ENCODE results near the gene MS4A3. TPM values are rescaled to one million over a fixed set of nuclear protein-coding genes. Genes with fewer than 3 reads are reported as not detected.
"Not testable (repeated sequence)": the region's sequence is repeated elsewhere in the genome, so short reads cannot be mapped to it uniquely, and the experiment has no call there.

The MS4A3 gene
- total and polyA plus RNA-seq, 2 experiments from 2014 or later: not detected

- DNase-seq (ENCODE audit: low spot score); H2AFZ ChIP-seq; H3K4me1 ChIP-seq (ENCODE audit: insufficient read depth); H3K27ac Mint-ChIP-seq; H3K27me3 ChIP-seq (ENCODE audit: insufficient read depth); H3K27me3 Mint-ChIP-seq (ENCODE audit: insufficient read depth, low read depth, poor library complexity); H3K79me2 ChIP-seq (replicated peaks; ENCODE audit: insufficient read depth); H4K20me1 ChIP-seq (replicated peaks; ENCODE audit: insufficient read depth); H3K9me2 ChIP-seq (ENCODE audit: insufficient read depth); H3K4me1 Mint-ChIP-seq; H3K36me3 ChIP-seq (ENCODE audit: insufficient read depth); H3K4me3 ChIP-seq; H3K4me2 ChIP-seq; H3F3A ChIP-seq (replicated peaks; ENCODE audit: low read depth); ATAC-seq; H3K4me3 Mint-ChIP-seq; H3K27ac ChIP-seq (ENCODE audit: low read depth): not testable (repeated sequence)
- H3K36me3 Mint-ChIP-seq (ENCODE audit: low read depth): peaks cover 13% of the 10 kb centered on the region; the same call in 2 of the 3 replicates
- peaks cover 17% of the 10 kb centered on the region for H3K9me3 Mint-ChIP-seq
These were observed 15.2 kb downstream of the MS4A3 start for GRCh38 chr11:60071644-60072043.

DNA sequence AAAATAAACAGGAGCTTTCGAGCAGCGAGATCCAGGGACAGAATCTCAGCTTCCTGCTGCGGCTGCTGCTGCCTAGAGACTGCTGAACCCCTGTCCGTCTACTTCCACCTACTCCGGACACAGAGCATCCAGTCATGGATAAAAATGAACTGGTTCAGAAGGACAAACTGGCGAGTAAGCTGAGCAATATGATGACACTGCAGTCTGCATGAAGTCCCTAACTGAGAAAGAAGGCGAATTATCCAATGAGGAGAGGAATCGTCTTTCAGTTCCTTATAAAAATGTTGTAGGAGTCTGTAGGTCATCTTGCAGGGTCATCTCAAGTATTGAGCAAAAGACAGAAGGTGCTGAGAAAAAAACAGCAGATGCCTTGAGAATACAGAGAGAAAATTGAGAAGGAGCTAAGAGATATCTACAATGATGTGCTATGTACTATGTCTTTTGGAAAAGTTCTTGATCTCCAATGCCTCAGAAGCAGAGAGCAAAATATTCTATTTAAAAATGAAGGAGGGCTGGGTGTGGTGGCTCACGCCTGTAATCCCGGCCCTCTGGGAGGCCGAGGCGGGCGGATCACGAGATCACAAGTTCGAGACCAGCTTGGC is 20.9 kb downstream of the MS4A3 start:
- H3K36me3 ChIP-seq (ENCODE audit: insufficient read depth): no peaks in the 10 kb centered on the region
- no peaks in the 10 kb centered on the region for H3K4me1 Mint-ChIP-seq
- DNase-seq (ENCODE audit: low spot score) (no peak), ATAC-seq (no peak)
- H3K79me2 ChIP-seq (replicated peaks; ENCODE audit: insufficient read depth): no peaks in the 10 kb centered on the region
- no peaks in the 10 kb centered on the region; the same call in 1 of the 2 replicates for H3K9me2 ChIP-seq (ENCODE audit: insufficient read depth)
- no peak overlapping the region for H3K4me3 Mint-ChIP-seq
- H3K27me3 ChIP-seq (ENCODE audit: insufficient read depth): no peaks in the 10 kb centered on the region
- H4K20me1 ChIP-seq (replicated peaks; ENCODE audit: insufficient read depth): no peaks in the 10 kb centered on the region
- no peak overlapping the region for H3K4me3 ChIP-seq
- H3K4me2 ChIP-seq: no peak overlapping the region
- H3K27me3 Mint-ChIP-seq (ENCODE audit: insufficient read depth, low read depth, poor library complexity): peaks cover 9% of the 10 kb centered on the region
- peaks cover 10% of the 10 kb centered on the region; the same call in 2 of the 3 replicates for H3K36me3 Mint-ChIP-seq (ENCODE audit: low read depth)
- H3K4me1 ChIP-seq (ENCODE audit: insufficient read depth): no peaks in the 10 kb centered on the region; the same call in 1 of the 2 replicates
- H3F3A ChIP-seq (replicated peaks; ENCODE audit: low read depth): no peaks in the 10 kb centered on the region
- peaks cover 12% of the 10 kb centered on the region for H3K9me3 Mint-ChIP-seq
- H3K27ac Mint-ChIP-seq: no peak overlapping the region
- H3K27ac ChIP-seq (ENCODE audit: low read depth): no peak overlapping the region
- no peak overlapping the region for H2AFZ ChIP-seq
- TF ChIP-seq REST (IDR thresholded peaks at IDR 0.05; ENCODE audit: unreplicated experiment): no peak
- TF ChIP-seq, protein P1, sequence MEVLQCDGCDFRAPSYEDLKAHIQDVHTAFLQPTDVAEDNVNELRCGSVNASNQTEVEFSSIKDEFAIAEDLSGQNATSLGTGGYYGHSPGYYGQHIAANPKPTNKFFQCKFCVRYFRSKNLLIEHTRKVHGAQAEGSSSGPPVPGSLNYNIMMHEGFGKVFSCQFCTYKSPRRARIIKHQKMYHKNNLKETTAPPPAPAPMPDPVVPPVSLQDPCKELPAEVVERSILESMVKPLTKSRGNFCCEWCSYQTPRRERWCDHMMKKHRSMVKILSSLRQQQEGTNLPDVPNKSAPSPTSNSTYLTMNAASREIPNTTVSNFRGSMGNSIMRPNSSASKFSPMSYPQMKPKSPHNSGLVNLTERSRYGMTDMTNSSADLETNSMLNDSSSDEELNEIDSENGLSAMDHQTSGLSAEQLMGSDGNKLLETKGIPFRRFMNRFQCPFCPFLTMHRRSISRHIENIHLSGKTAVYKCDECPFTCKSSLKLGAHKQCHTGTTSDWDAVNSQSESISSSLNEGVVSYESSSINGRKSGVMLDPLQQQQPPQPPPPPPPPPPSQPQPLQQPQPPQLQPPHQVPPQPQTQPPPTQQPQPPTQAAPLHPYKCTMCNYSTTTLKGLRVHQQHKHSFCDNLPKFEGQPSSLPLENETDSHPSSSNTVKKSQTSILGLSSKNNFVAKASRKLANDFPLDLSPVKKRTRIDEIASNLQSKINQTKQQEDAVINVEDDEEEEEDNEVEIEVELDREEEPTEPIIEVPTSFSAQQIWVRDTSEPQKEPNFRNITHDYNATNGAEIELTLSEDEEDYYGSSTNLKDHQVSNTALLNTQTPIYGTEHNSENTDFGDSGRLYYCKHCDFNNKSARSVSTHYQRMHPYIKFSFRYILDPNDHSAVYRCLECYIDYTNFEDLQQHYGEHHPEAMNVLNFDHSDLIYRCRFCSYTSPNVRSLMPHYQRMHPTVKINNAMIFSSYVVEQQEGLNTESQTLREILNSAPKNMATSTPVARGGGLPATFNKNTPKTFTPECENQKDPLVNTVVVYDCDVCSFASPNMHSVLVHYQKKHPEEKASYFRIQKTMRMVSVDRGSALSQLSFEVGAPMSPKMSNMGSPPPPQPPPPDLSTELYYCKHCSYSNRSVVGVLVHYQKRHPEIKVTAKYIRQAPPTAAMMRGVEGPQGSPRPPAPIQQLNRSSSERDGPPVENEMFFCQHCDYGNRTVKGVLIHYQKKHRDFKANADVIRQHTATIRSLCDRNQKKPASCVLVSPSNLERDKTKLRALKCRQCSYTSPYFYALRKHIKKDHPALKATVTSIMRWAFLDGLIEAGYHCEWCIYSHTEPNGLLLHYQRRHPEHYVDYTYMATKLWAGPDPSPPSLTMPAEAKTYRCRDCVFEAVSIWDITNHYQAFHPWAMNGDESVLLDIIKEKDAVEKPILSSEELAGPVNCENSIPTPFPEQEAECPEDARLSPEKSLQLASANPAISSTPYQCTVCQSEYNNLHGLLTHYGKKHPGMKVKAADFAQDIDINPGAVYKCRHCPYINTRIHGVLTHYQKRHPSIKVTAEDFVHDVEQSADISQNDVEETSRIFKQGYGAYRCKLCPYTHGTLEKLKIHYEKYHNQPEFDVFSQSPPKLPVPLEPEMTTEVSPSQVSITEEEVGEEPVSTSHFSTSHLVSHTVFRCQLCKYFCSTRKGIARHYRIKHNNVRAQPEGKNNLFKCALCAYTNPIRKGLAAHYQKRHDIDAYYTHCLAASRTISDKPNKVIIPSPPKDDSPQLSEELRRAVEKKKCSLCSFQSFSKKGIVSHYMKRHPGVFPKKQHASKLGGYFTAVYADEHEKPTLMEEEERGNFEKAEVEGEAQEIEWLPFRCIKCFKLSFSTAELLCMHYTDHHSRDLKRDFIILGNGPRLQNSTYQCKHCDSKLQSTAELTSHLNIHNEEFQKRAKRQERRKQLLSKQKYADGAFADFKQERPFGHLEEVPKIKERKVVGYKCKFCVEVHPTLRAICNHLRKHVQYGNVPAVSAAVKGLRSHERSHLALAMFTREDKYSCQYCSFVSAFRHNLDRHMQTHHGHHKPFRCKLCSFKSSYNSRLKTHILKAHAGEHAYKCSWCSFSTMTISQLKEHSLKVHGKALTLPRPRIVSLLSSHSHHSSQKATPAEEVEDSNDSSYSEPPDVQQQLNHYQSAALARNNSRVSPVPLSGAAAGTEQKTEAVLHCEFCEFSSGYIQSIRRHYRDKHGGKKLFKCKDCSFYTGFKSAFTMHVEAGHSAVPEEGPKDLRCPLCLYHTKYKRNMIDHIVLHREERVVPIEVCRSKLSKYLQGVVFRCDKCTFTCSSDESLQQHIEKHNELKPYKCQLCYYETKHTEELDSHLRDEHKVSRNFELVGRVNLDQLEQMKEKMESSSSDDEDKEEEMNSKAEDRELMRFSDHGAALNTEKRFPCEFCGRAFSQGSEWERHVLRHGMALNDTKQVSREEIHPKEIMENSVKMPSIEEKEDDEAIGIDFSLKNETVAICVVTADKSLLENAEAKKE (CRISPR knock-in tag; IDR thresholded peaks at IDR 0.05): no peak
- no peak for TF ChIP-seq STAT1 (IDR thresholded peaks at IDR 0.05; ENCODE audit: unreplicated experiment)
- TF ChIP-seq, protein P2, sequence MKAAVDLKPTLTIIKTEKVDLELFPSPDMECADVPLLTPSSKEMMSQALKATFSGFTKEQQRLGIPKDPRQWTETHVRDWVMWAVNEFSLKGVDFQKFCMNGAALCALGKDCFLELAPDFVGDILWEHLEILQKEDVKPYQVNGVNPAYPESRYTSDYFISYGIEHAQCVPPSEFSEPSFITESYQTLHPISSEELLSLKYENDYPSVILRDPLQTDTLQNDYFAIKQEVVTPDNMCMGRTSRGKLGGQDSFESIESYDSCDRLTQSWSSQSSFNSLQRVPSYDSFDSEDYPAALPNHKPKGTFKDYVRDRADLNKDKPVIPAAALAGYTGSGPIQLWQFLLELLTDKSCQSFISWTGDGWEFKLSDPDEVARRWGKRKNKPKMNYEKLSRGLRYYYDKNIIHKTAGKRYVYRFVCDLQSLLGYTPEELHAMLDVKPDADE (IDR thresholded peaks at IDR 0.05): no peak
- no peak for TF ChIP-seq JUNB (IDR thresholded peaks at IDR 0.05; ENCODE audit: unreplicated experiment)
- no peak for TF ChIP-seq CREB1 (CRISPR knock-in tag; IDR thresholded peaks at IDR 0.05; ENCODE audit: low read depth)
- no peak for TF ChIP-seq ZNF331 (CRISPR knock-in tag; IDR thresholded peaks at IDR 0.05; ENCODE audit: low read depth)
- no peak for TF ChIP-seq NANOG (IDR thresholded peaks at IDR 0.05; ENCODE audit: borderline replicate concordance)
- TF ChIP-seq EZH2phosphoT487 (IDR thresholded peaks at IDR 0.05; ENCODE audit: unreplicated experiment): no peak

Data from GM23338 (cell line).